HG02973 (cell line): Measurements from ENCODE around the gene RBFOX2.
"Not testable (repeated sequence)": the region's sequence is repeated elsewhere in the genome, so short reads cannot be mapped to it uniquely, and the experiment has no call there.

Experiments used
- ATAC-seq: cut with Tn5 transposase; IDR thresholded peaks from one replicate; pipeline ENCODE4 v1.9.1; 2021; ENCODE audit warnings: moderate library complexity; ENCODE audit not compliant: unreplicated experiment

Gene RBFOX2

DNA sequence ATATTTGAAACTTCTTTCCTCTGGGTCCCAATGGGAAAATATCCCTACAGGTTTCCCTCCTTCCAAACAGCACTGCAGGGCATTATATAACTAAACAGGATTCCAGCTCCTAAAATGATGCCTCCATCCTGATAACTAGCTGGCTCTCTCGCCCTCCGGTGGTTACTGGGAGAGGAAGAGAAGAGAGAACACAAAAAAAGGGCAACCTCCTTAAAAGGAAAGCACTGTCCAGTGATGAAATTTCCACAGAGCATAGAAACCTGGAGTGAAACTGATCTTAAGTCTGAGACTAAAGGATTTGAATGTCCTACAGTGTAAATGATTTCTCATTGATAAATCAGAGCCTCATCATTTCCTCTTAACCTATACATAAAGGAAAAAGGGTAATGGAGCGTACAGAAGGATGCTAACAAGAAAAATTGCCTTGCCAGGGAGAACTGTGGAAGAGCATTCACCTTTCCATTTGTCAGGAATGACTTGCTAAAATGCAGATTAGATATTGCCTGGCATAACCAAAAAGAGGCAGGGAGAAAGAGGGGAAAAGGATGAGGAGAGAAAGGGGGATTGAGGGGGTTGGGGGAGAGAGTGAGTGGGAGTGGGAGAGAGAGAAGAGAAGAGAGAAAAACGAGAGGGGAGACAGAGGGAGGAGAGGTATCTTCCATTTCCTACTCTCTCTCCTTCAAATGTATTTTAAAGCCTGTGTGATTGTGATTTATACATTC, 189.6 kb downstream of the RBFOX2 start:
- no peak for ATAC-seq

DNA sequence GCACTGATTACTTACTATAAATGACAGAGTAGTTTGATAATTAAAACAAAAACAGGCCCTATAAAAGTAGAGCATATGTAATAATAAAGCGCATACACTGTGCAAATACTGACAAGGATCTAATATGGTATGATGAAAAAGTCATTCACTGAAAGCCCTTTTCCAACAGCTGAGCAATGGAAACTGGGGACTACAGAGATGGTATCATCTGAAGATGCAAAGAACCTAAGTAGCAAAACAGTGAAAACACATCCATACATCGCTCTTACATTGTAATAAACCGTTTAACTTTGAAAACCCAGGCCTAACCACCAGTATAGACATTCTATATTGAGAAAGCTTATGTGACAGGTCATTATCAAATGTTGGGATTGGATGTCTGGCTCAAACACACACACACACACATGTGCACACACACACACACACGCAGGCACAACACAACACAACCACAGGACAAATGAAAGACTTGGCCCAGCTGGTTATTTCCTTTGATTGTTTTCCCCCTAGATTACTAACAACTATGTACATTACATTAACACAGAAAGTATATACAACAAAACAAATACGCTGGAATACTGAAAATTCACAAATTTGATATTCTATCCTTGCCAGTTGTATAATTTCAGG, 191.4 kb downstream of the RBFOX2 start:
- ATAC-seq, result no peak

DNA sequence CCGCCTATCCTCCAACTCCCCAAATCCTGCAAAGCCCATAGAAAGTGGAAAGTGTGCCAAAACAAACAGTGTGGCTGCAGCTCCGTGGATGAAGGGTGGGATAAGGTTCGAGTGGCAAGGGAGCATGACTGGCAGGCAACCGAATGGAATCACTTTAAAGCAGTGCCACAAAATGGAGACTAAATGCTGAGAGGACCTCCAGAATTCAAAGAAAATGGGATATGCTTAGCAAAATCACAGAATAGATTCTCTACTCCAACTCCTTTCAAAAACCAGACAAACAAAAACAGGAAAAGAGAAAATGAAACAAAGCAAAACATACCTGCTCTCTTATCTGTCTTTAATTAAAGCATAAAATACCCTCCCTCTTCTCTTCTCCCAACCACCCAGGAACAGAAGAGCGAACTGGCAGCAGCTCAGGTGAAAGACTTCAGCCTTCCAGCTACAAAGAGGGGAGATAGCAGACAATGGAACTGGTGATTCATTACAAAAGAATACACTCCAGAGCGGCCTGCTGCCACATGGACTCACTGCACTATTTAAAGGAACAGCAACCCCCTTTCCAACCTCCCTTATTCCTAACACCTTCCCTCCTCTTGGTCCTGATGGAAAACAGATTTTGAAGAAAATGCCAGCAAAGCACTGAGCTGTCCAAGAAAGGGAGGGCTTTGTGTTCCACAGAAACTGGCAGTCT, 192.5 kb downstream of the RBFOX2 start:
- no peak for ATAC-seq

DNA sequence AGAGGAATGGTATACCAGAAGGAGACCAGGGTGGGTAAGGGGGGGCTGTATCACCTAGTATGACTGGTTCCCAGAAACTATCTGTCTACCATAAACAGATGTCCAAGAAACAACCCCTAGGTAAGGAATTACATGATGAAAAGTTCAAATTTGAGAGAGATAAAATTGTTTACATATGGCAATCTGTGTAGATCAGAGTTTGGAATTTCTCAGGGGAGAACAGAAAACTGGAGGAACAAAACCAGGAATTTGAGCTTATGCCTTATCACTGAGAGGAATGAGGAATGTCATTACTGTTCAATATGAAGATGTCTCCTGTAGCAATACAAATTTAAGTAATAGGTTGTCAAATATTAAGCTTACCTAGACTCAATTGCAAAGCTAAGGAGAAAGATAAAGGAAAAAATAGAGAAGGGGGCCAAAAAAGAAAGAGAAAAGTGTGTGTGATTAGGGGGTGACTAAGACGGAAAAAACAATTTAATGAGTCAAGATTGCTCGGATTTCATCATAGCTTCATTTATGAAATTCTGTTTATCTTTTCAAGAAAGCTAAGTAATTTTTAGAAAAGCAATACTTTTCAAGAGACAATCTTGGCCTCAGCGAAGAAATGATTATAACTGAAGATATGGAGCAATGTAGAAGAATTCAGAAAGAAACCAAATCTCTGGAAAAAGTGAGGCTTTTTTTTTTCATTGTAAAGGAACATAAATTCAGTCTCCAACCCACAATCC, 193.2 kb downstream of the RBFOX2 start:
- ATAC-seq, result no peak

DNA sequence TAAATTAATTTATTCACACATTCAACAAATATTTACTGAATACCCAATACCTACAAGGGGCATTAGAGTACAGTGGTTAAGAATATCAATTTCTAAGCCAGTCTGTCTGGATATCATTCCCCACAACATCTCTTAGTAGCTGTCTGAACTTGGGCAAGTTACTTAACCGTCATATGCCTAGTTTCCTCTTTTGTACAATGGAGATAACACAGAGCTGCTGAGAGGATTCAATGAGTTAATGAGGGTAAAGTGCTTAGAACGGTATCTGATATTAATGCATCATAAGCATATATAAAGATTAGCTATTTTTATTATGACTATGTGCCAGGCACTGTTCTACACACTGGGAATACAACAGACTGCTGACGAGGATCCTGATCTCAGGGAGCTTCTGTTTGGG, 194.6 kb downstream of the RBFOX2 start:
- ATAC-seq, result no peak

DNA sequence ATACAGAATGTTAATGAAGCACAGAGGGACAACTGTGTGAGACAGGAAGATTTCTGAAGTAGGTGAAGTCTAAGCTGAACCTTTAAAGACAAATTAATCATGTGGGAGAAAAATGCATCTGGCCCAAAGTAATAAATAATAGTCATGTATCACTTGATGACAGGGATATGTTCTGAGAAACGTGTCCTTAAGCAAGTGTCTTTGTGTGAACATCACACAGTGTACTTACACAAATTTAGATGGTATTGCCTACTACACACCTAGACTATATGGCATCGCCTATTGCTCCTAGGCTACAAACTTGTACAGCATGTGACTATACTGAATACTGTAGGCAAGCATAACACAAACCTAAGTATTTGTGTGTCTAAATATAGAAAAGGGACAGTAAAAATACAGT, 198.3 kb downstream of the RBFOX2 start:
- ATAC-seq, result no peak

DNA sequence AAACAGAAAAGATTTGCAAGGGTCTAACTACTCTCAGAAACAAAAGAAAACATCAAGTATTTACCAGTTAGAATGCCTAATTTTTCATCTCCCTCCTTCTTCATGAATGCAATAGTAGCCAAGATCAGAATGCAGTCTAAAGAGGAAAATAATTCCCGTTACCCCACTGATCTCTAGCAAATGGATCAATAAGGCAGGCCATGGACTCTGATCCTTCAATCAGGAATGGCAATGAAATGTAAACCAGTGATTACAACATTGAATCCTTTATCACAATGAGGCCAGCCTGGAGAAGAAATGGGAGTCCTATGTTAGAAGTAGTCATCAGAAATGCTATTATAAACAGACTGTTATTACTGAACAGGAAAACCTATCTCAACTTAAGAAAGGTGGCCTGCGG, 204.4 kb downstream of the RBFOX2 start:
- no peak for ATAC-seq

DNA sequence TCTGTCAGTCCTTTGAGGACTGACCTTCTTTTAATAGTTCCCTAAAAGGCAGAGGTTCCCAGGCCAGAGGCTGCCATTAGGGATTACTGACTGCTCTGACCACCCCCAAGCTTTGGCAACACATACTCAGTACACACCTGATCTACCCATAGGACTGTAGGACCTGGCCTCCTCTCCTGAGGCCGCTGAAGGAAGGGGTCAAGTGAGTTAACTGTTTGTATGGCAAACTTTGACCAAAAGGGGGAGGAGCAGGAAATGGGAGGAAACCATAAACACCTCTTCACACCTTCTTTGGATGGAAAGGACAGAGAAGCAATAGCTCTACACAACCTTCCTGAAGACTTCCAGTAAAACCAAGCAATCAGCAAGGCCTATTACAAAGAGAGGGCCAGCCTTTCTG, 207.0 kb downstream of the RBFOX2 start:
- no peak for ATAC-seq

DNA sequence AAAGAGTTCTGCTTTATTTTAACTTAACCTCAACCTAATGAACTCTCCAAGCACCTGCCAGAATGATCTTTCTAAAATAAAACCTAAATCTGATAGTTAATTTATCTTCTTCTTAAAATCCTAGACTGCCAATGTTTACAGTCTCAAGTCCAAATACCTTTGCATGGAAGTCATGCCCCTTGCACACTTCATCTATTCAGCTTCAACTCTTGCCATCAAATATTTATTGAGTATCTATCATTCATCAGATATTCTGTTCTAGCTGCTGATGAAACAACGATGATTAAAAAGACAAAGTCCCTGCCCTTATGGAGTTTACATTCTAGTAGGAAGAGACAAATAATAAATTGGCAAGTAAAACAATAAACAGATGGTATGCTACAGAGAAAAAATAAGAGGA, 209.2 kb downstream of the RBFOX2 start:
- ATAC-seq, result no peak

DNA sequence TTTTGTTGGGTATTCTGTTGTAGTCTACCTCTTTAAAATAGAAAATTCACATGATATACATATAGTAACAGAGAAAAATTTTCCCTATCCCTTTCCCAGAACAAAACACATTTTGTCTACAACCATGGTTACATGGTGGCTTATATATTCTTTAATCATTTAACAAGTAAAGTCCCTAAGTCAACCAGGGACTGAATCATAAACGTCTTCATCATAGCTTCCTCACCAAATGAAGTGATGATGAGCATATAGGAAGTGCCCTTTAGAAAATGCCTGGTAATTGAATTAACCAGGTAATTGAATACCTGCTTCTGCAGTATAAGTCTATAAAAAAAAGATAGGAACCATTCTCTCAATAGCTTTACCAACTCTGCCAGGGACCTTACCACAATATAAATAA, 209.7 kb downstream of the RBFOX2 start:
- ATAC-seq, result no peak

DNA sequence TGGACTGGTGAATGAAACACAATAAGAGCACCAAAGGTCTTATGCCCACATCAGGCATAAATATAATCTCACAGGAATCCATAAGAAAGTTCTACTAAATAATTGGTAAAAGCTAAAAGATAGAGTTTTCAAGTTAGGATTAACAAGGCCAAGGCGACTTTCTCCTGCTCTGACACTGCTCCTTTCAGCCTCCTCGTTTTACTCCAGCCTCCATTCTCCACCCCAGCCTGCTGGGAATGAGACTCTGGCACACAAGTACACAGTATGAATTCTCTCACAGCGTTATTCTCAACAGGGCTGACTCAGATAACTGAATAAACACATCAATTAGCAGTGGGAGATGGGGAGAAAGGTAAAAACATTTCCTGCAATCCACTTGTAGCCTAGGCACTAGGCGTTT, 216.0 kb downstream of the RBFOX2 start:
- no peak for ATAC-seq

DNA sequence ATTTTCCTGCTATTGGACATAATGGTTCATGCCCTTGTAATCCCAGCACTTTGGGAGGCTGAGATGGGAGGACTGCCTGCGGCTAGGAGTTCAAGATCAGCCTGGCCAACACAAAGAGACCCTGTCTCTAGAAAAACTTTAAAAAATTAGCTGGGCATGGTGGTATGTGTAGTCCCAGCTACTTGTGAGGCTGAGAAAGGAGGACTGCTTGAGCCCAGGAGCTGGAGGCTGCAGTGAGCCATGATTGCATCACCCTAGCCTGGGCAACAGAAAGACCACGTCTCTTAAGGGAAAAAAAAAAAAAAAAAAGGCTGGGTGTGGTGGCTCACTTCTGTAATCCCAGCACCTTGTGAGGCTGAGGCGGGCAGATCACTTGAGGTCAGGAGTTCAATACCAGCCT, 217.0 kb downstream of the RBFOX2 start:
- ATAC-seq, result no peak

DNA sequence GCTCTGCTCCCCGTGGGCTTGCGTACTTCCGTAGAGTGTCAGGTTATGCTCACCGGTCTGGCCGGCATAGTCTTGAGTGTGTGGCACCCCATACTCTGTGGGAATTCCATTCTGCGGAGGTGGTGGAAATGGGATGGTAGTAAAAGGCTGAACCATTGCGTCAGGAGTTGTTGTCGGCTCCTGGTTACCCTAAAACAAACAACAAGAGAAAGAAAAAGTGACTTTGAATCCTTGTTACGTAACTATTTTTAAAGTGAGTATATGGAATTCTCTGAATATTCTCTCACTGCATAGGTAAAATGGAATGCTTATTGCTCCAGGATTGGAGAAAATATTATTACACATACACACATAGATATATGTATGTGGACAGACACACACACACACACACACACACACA, 218.8 kb downstream of the RBFOX2 start:
- no peak for ATAC-seq

DNA sequence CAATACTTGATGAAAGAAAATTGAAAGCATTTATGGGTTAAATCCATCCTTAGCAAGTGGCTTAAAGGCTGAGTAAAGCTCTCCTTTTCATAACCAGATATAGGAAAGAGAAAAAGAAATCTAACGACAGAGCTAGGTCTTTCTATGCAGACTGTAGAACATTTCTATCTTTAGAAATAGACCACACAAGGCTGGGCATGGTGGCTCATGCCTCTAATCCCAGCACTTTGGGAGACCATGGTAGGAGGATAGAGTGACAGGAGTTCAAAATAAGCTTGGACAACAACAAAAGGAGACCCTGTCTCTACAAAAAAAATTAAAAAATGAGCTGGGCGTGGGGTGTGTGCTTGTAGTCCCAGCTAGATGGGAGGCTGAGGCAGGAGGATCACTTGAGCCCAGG, 220.2 kb downstream of the RBFOX2 start:
- ATAC-seq, result no peak

DNA sequence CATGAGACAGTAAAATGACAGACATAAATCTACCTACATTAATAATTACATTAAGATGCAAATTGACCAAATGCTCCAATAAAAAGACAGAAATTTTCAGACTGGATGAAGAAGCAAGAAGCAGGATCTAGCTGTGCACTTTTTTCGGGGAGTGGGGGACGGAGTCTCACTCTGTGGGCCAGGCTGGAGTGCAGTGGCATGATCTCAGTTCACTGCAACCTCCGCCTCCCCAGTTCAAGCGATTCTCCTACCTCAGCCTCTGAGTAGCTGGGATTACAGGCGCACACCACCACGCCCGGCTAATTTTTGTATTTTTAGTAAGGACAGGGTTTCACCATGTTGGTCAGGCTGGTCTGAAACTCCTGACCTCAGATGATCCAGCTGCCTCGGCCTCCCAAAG, 222.0 kb downstream of the RBFOX2 start:
- ATAC-seq, result not testable (repeated sequence)

DNA sequence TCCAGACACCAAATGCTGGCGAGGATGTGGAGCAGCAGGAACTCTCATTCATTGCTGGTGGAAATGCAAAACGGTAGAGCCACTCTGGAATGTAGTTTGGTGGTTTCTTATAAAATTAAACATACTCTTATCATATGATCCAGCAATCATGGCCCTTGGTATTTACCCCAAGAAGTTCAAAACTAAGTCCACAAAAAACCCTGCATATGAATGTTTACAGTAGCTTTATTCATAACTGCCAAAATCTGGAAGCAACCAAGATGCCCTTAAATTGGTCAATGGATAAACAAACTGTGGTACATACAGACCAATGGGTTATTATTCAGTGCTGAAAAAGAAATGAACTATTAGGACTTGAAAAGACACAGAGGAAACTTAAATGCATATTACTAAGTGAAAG, 223.2 kb downstream of the RBFOX2 start:
- ATAC-seq, result no peak

DNA sequence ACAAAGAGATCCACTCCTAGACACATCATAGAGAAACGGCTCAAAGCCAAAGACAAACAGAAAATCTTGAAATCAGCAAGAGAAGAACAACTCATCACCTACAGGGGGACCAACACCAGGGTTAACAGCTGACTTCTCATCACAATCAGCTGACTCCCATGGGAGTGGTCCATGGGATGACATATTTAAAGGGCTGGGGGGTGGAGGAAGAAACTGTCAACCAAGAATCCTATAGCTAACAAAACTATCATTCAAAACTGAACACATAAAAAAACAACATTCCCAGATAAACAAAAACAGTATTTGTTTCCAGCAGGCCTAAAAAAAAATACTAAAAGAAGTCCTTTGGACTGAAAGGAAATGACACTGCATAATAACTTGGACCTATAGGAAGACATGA, 224.2 kb downstream of the RBFOX2 start:
- no peak for ATAC-seq

DNA sequence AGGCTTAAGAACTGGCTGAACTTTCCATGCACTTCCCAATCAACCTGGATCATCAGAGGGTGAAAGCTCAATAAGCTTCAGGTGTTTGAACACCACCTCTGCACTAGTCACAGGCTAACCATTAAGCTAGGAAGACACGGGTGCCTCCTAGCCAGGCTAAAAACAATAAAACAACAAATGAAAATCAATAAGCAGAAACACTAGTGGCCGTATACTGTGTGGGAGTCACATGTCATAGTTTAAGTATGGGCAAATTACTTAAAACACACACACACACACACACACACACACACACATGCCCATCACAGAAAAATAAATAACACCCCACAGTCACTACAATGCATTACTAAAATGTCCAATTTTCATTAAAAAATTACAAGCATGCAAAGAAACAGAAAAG, 225.7 kb downstream of the RBFOX2 start:
- ATAC-seq, result no peak

DNA sequence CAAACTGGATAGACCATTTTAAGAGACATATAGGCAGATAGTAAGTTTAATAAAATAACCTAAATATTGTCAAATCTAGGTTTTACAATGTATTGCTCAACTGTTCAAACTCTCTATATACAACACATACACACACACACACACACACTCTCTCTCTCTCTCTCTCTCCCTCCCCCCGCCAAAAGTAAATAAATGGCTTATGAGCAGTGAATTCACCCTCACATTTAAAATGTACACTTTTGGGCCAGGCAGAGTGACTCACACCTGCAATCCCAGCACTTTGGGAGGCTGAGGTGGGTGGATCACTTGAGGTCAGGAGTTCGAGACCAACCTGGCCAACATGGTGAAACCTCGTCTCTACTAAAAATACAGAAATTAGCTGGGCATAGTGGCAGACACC, 227.3 kb downstream of the RBFOX2 start:
- not testable (repeated sequence) for ATAC-seq

DNA sequence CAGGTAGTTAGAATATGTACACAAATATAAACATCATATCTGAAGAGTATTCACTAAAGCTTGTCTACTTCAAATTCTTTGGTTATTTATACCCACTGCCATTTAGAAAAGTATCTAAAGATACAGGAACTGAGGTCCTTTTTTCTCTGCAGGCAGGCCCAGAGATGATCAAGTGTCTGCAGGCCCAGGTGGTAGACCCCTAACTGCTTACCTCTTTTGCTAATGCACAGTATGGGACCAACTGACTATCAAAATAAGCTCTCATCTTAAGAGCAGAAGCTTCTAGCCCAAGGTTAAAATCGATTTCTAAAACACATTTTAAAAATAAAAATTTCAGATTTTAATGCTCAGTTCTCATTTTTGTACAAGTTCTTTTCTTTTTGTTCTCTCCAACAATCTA, 229.5 kb downstream of the RBFOX2 start:
- no peak for ATAC-seq

DNA sequence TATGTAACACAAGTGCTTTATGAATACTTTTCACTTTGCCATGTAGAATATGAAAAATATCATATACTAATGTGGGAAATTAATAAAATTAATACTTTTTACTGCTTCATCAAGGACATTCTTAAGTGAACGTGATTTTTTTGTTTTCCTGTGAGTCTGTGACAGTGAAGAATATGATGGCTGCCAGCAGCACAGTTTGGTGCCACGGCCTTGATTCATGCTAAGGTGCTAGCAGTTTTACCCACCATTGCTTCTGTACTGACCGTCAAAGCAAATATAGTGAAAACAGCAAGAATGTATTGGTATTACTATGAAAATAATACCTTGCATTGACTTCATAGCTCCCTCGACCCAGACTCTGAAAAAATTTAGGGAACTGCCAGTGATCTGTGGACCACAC, 231.2 kb downstream of the RBFOX2 start:
- ATAC-seq, result no peak

DNA sequence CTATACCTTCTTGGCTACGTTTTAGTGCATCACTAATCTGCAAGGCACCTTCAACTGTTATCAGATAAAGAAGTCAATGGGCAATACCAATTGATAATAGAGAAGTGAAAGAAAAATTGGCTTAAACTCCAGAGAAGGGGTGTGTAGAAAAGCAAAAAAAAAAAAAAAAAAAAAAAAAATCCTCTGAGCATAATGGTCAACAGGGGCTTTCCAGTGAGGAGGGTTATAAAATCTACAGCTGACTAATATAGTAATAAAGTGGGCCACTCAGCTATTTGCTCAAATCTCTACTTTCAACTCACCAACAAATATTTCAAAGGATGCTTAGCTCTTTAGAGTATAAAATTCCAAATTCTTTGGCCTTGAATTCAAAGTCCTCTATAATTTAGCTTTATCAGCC, 233.1 kb downstream of the RBFOX2 start:
- ATAC-seq, result no peak
